Lung (tissue), 12 donors: Measurements from ENCODE around the gene KCNQ5. TPM values are rescaled to one million over a fixed set of nuclear protein-coding genes. Genes with fewer than 3 reads are reported as not detected.

Source experiments
- ATAC-seq: fragments of 200-7000 bp; cut with Tn5 transposase; one replicate; pipeline ENCODE4 v1.9.1; 2020; ENCODE audit warnings: moderate number of reproducible peaks; ENCODE audit not compliant: insufficient read depth, low FRiP score
- DNase-seq, 3 donors: peaks; one replicate each; pipeline ENCODE4 v3.0.0-alpha.2; 2013 to 2017
- H3K27ac ChIP-seq, 2 donors: one replicate each; pipeline ENCODE4 v1.5.1; 2013; ENCODE audit warnings: mild to moderate bottlenecking in 2 of 2, moderate library complexity in 2 of 2, control low read depth in 1 of 2, inconsistent platforms in 1 of 2, low read depth in 1 of 2, low read length in 1 of 2
- H3K27me3 ChIP-seq, 3 donors: one replicate each; pipeline ENCODE4 v1.5.1; 2013; ENCODE audit warnings: low read length in 2 of 3; ENCODE audit not compliant: control insufficient read depth in 3 of 3, insufficient read depth in 3 of 3
- H3K36me3 ChIP-seq, 4 donors: one replicate each; pipeline ENCODE4 v1.5.1; 2013; ENCODE audit warnings: low read length in 4 of 4, mild to moderate bottlenecking in 1 of 4, moderate library complexity in 1 of 4; ENCODE audit not compliant: control insufficient read depth in 4 of 4, insufficient read depth in 4 of 4
- H3K4me1 ChIP-seq, 5 donors: one replicate each; pipeline ENCODE4 v1.5.1; 2013; ENCODE audit warnings: low read length in 5 of 5, mild to moderate bottlenecking in 2 of 5, moderate library complexity in 1 of 5; ENCODE audit not compliant: control insufficient read depth in 5 of 5, insufficient read depth in 5 of 5
- H3K4me3 ChIP-seq: one replicate; pipeline ENCODE4 v1.5.1; 2013; ENCODE audit warnings: mild to moderate bottlenecking, control low read depth, moderate library complexity
- H3K9ac ChIP-seq, 2 donors: one replicate each; pipeline ENCODE4 v1.5.1; 2013; ENCODE audit warnings: low read length in 2 of 2, control low read depth in 1 of 2; ENCODE audit not compliant: insufficient read depth in 1 of 2
- H3K9me3 ChIP-seq, 4 donors: one replicate each; pipeline ENCODE4 v1.5.1; 2013; ENCODE audit warnings: low read length in 3 of 4, mild to moderate bottlenecking in 1 of 4, moderate library complexity in 1 of 4; ENCODE audit not compliant: control insufficient read depth in 4 of 4, insufficient read depth in 3 of 4
- WGBS, 2 donors: extraction: QIAGEN DNeasy Blood & Tissue Kit; methylation state at CpG; one replicate each; pipeline ENCODE4 v1.1.7; 2013; 5-methylcytosine and 5-hydroxymethylcytosine counted together
- polyA plus RNA-seq, 2 donors: library from polyadenylated mRNA; stranded (reverse); fragments of 200-250 nt; gene quantifications; one replicate each; pipeline ENCODE4 v1.2.1, GENCODE V29; 2013
- total RNA-seq, 2 donors: library from RNA; depleted of rRNA in 1 of 2; stranded (reverse); fragments of >200 nt in 1 of 2; gene quantifications; one replicate each; pipeline ENCODE4 v1.2.1, GENCODE V29; 2014 to 2021
- TF ChIP-seq, protein P1 (sequence below): IDR thresholded peaks from 2 replicates; pipeline ENCODE4 v1.5.1; 2012; ENCODE audit warnings: mild to moderate bottlenecking; ENCODE audit errors: control extremely low read depth, extremely low read depth
- donor health status: control.
- donor health status: control.
- donor health status: Bipolar disorder and iron deficiency.
- donor health status: healthy.
- donor health status: DM: yes; HTN: yes; CAD: no.

Gene KCNQ5
- total and polyA plus RNA-seq, 4 donors, result 0.12 to 5.7 (median 0.46) TPM

DNA sequence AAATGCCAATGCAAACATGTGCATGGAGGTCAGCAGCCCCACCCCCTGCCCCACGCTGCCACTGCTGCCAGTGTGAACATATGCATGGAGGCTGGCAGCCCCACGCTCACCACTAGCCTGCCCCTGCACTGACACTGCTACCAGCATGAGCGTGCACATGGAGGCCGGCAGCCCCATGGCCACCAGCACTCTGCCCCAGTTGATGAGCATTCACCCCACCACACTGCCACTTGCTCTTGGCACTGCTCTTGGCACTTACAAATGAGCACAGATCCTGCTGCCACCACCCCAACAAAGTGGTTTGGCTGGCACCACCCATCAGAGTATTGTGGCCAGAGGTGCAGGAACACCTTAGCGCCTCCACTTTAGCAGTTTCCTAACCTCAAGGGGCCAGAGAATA, 429.3 kb downstream of the KCNQ5 start:
- 92 to 96% methylated on average over 5 of the region's 5 CpGs for WGBS, 2 donors
- ATAC-seq, result no peak

DNA sequence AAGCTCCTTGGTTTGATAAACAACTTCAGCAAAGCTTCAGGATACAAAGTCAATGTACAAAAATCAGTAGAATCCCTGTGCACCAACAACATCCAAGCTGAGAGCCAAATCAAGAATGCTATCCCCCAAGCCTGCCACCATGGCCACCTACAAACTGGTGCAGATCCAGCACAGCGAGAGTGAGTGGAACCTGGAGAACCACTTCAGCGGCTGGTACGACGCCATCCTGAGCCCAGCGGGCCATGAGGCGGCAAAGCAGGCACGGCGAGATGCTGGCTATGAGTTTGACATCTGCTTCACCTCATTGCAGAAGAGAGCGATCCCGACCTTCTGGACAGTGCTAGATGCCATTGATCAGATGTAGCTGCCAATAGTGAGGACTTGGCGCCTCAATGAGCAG, 433.1 kb downstream of the KCNQ5 start:
- DNase-seq (no peak), ATAC-seq (no peak)
- TF ChIP-seq, protein P1, sequence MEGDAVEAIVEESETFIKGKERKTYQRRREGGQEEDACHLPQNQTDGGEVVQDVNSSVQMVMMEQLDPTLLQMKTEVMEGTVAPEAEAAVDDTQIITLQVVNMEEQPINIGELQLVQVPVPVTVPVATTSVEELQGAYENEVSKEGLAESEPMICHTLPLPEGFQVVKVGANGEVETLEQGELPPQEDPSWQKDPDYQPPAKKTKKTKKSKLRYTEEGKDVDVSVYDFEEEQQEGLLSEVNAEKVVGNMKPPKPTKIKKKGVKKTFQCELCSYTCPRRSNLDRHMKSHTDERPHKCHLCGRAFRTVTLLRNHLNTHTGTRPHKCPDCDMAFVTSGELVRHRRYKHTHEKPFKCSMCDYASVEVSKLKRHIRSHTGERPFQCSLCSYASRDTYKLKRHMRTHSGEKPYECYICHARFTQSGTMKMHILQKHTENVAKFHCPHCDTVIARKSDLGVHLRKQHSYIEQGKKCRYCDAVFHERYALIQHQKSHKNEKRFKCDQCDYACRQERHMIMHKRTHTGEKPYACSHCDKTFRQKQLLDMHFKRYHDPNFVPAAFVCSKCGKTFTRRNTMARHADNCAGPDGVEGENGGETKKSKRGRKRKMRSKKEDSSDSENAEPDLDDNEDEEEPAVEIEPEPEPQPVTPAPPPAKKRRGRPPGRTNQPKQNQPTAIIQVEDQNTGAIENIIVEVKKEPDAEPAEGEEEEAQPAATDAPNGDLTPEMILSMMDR, result no peak
- WGBS, 2 donors, result 86 to 88% methylated on average over 11 of the region's 11 CpGs
- Histone ChIP-seq H3K9me3 (peaks cover 0 to 3% (median under 1%) of the 10 kb centered on the region in 4 donors), H3K27me3 (no peaks in the 10 kb centered on the region), H3K36me3 (no peaks in the 10 kb centered on the region), H3K9ac (no peak overlapping the region), H3K27ac (no peak overlapping the region), H3K4me3 (no peak overlapping the region), H3K4me1 (no peaks in the 10 kb centered on the region)

More for the DNA sequence above, 429.3 kb downstream of the KCNQ5 start:
- H3K9me3 ChIP-seq, result peaks cover 0 to 2% (median 0%) of the 10 kb centered on the region in 4 donors
- no peak for DNase-seq
- no peaks in the 10 kb centered on the region for H3K36me3 ChIP-seq
- H3K4me1 ChIP-seq, result no peaks in the 10 kb centered on the region
- H3K9ac ChIP-seq, result no peak overlapping the region
- H3K4me3 ChIP-seq, result no peak overlapping the region
- TF ChIP-seq, protein P1, result no peak
- H3K27me3 ChIP-seq, result no peaks in the 10 kb centered on the region
- H3K27ac ChIP-seq, result no peak overlapping the region

DNA sequence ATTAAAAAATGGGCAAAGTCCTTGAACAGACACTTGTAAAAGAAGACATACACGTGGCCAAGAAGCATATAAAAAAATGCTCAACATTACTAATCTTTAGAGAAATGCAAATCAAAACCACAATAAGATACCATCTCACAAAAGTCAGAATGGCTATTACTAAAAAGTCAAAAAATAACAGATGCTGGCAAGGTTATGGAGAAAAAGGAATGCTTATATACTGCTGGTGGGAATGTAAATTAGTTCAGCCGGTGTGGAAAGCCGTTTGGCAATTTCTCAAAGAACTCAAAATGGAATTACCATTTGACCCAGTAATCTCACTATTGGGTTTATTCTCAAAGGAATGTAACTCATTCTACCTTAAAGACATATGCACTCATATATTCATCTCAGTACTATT, 436.9 kb downstream of the KCNQ5 start:
- TF ChIP-seq, protein P1, result no peak
- Histone ChIP-seq H3K36me3 (no peaks in the 10 kb centered on the region), H3K4me1 (no peaks in the 10 kb centered on the region), H3K9ac (no peak overlapping the region), H3K27ac (no peak overlapping the region), H3K9me3 (peaks cover 0 to 3% (median under 1%) of the 10 kb centered on the region in 4 donors), H3K27me3 (no peaks in the 10 kb centered on the region), H3K4me3 (no peak overlapping the region)
- ATAC-seq, result no peak
- 83 to 84% methylated on average over 3 of the region's 3 CpGs for WGBS, 2 donors
- no peak for DNase-seq

DNA sequence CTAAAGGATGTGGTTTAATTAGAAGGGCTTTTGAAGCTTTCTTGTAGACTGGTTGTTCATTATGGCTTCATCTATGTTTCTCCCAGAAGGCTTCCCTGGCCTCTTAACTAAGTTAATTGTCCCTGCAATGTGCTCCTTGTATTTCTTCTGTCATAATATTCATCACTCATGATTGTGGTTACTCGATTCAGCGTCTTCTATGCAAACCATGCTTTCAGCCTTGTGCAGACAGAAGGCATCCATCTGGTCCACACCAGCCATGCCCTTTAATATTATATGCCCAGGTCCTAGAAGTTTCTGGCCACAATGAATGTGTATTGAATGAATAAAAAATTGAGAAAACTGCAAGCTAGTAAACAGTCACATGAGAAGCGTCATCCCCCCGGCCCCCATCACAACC, 440.3 kb downstream of the KCNQ5 start:
- Histone ChIP-seq H3K9ac (no peak overlapping the region), H3K27me3 (no peaks in the 10 kb centered on the region), H3K36me3 (no peaks in the 10 kb centered on the region), H3K27ac (no peak overlapping the region), H3K9me3 (peaks cover 0 to 3% (median 0%) of the 10 kb centered on the region in 4 donors), H3K4me1 (no peaks in the 10 kb centered on the region), H3K4me3 (no peak overlapping the region)
- WGBS, 2 donors, result 49 to 61% methylated on average over 4 of the region's 4 CpGs
- TF ChIP-seq, protein P1, result no peak
- ATAC-seq (no peak), DNase-seq (no peak)
